Measurements from ENCODE around the gene PTCD2.

- no peak for TF ChIP-seq POLR2AphosphoS5 (IDR thresholded peaks at IDR 0.05; ENCODE audit: borderline replicate concordance, low read depth, low read length)
- no peak for TF ChIP-seq EZH2 (IDR thresholded peaks at IDR 0.05)
These were observed 60.5 kb downstream of the PTCD2 start for GRCh38 chr5:72380492-72381274.

Measured in SK-N-MC (cell line).